PC-9 (cell line): ENCODE data around the gene CNNM2. TPM values are rescaled to one million over a fixed set of nuclear protein-coding genes. Genes with fewer than 3 reads are reported as not detected.

Source experiments
- BruUV-seq: library from RNA; stranded (reverse); fragments of 400-500 nt; replicated peaks from 2 replicates; lab custom pipeline; 2021; lab: Mats Ljungman, UMichigan
- CTCF ChIA-PET: fragments of 300-600 bp; sonication (Branson Sonifier 250); formaldehyde crosslinking; loops from one replicate; lab custom pipeline; 2022; ENCODE audit warnings: antibody characterized with exemption; lab: Charles Lee
- POLR2A ChIA-PET: fragments of 300-600 bp; sonication (Branson Sonifier 250); formaldehyde crosslinking; loops from one replicate; lab custom pipeline; 2022; ENCODE audit warnings: antibody characterized with exemption; ENCODE audit not compliant: unreplicated experiment; lab: Charles Lee
- DNase-seq, 2 experiments: peaks; one replicate each; pipeline versions ENCODE4 v3.0.0 to v3.0.0-alpha.2; 2015 to 2022; ENCODE audit warnings: mixed read lengths in 1 of 2
- H2AFZ ChIP-seq: fragments of 200-600 bp; sonication (generic); 2 replicates; pipeline ENCODE4 v1.8.1; 2017; ENCODE audit warnings: antibody characterized with exemption
- H3F3A ChIP-seq: fragments of 200-600 bp; sonication (generic); 2 replicates; pipeline ENCODE4 v1.8.1; 2017; ENCODE audit warnings: antibody characterized with exemption, mild to moderate bottlenecking, low read depth; ENCODE audit not compliant: insufficient read depth
- H3K27ac ChIP-seq: fragments of 200-600 bp; sonication (generic); 2 replicates; pipeline ENCODE4 v1.6.1; 2016; ENCODE audit warnings: mixed run types
- H3K27me3 ChIP-seq: fragments of 200-600 bp; sonication (generic); 2 replicates; pipeline ENCODE4 v1.6.1; 2016; ENCODE audit warnings: low read depth, mixed run types; ENCODE audit not compliant: insufficient read depth
- H3K36me3 ChIP-seq: fragments of 200-600 bp; sonication (generic); 2 replicates; pipeline ENCODE4 v1.6.1; 2016; ENCODE audit warnings: low read depth, mixed run types
- H3K4me1 ChIP-seq: fragments of 200-600 bp; sonication (generic); replicated peaks from 2 replicates; pipeline ENCODE4 v1.6.1; 2016; ENCODE audit warnings: mixed run types; ENCODE audit not compliant: insufficient read depth
- H3K4me2 ChIP-seq: fragments of 200-600 bp; sonication (generic); 2 replicates; pipeline ENCODE4 v1.6.1; 2017; ENCODE audit warnings: mixed run types
- H3K4me3 ChIP-seq: fragments of 200-600 bp; sonication (generic); 2 replicates; pipeline ENCODE4 v1.6.1; 2016; ENCODE audit warnings: mixed run types
- H3K79me2 ChIP-seq: fragments of 200-600 bp; sonication (generic); 2 replicates; pipeline ENCODE4 v1.6.1; 2017; ENCODE audit warnings: low read depth, mixed run types
- H3K9me2 ChIP-seq: fragments of 200-600 bp; sonication (generic); 2 replicates; pipeline ENCODE4 v1.8.1; 2017; ENCODE audit warnings: mild to moderate bottlenecking; ENCODE audit not compliant: insufficient read depth
- H3K9me3 ChIP-seq: fragments of 200-600 bp; sonication (generic); 2 replicates; pipeline ENCODE4 v1.8.1; 2016; ENCODE audit warnings: low read depth; ENCODE audit not compliant: insufficient read depth
- H4K20me1 ChIP-seq: fragments of 200-600 bp; sonication (generic); 2 replicates; pipeline ENCODE4 v1.8.1; 2017; ENCODE audit not compliant: insufficient read depth
- EZH2 ChIP-seq: fragments of 200-600 bp; sonication (generic); IDR thresholded peaks from 2 replicates; pipeline ENCODE4 v1.8.0; 2017; ENCODE audit warnings: antibody characterized with exemption, low read depth
- intact Hi-C: fragments of 100-400 bp; cut with micrococcal nuclease; formaldehyde crosslinking; loops from one replicate; pipeline ENCODE4 v1.10.0; 2022; ENCODE audit not compliant: unreplicated experiment
- total RNA-seq: library from RNA; stranded (reverse); gene quantifications from 2 replicates; pipeline ENCODE4 v1.2.3, GENCODE V29; 2021
- TF ChIP-seq, protein P1 (sequence below): fragments of 200-600 bp; sonication (generic); conservative IDR thresholded peaks from 2 replicates; pipeline ENCODE4 v1.6.1; 2017; ENCODE audit warnings: mixed run types, antibody characterized with exemption, mild to moderate bottlenecking, moderate library complexity

CNNM2 gene
- total RNA-seq, 1 experiment from 2014 or later, result 8.8 TPM

DNA sequence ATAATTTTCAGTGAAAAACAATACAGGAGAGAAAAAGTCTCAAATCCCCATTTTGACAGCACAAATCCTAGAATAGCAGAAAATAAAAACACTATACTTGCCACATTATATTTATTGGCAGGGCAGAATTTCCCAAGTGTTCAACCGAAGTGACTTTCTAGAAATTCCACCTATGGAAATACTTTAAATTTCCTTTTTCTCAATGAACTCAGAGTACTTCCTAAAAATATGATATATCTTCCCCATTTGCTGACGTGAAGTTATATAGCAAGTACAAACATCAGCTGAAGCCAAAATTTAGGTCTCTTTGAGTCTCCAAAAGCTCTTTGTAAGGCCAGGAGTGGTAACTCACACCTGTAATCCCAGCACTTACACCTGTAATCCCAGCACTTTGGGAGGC, 191.7 kb downstream of the CNNM2 start:
- H4K20me1 ChIP-seq, result peaks cover 4% of the 10 kb centered on the region; the same call in 1 of the 2 replicates
- 0 out of 2 replicates have a peak, but pooled peaks cover 7% of the 10 kb centered on the region for H3K4me1 ChIP-seq
- no peak for DNase-seq
- intact Hi-C loops, result loop anchor here (10.0 kb wide), 2 partner anchors 65 to 125 kb away; no protein-coding TSS in a partner anchor
- peaks cover 8% of the 10 kb centered on the region; the same call in 1 of the 2 replicates for H3K36me3 ChIP-seq
- no peak for TF ChIP-seq EZH2
- TF ChIP-seq, protein P1, sequence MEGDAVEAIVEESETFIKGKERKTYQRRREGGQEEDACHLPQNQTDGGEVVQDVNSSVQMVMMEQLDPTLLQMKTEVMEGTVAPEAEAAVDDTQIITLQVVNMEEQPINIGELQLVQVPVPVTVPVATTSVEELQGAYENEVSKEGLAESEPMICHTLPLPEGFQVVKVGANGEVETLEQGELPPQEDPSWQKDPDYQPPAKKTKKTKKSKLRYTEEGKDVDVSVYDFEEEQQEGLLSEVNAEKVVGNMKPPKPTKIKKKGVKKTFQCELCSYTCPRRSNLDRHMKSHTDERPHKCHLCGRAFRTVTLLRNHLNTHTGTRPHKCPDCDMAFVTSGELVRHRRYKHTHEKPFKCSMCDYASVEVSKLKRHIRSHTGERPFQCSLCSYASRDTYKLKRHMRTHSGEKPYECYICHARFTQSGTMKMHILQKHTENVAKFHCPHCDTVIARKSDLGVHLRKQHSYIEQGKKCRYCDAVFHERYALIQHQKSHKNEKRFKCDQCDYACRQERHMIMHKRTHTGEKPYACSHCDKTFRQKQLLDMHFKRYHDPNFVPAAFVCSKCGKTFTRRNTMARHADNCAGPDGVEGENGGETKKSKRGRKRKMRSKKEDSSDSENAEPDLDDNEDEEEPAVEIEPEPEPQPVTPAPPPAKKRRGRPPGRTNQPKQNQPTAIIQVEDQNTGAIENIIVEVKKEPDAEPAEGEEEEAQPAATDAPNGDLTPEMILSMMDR, result no peak
- no peak overlapping the region for H3K27ac ChIP-seq
- H3K79me2 ChIP-seq, result peaks cover 20% of the 10 kb centered on the region
- ChIA-PET CTCF (interaction anchor here (0.6 kb wide), 1 partner anchor 61 kb away, joined by 3 read pairs; no protein-coding TSS in a partner anchor), POLR2A (no interaction called here)
- no peak overlapping the region for H3K4me2 ChIP-seq
- no peaks in the 10 kb centered on the region for H3K9me2 ChIP-seq
- no peaks in the 10 kb centered on the region for H3K27me3 ChIP-seq
- peaks cover 22% of the 10 kb centered on the region; the same call in 1 of the 2 replicates for H3F3A ChIP-seq
- H3K9me3 ChIP-seq, result no peaks in the 10 kb centered on the region
- no peak overlapping the region for H3K4me3 ChIP-seq
- no TSS peak for BruUV-seq
- no peak overlapping the region for H2AFZ ChIP-seq

- Histone ChIP-seq H2AFZ (no peak overlapping the region), H3K27ac (no peak overlapping the region), H3K4me2 (no peak overlapping the region), H3K4me3 (no peak overlapping the region), H3K9me3 (no peaks in the 10 kb centered on the region), H3K79me2 (peaks cover 20% of the 10 kb centered on the region), H3K4me1 (0 out of 2 replicates have a peak, but pooled peaks cover 5% of the 10 kb centered on the region), H4K20me1 (peaks cover 4% of the 10 kb centered on the region; the same call in 1 of the 2 replicates), H3K27me3 (no peaks in the 10 kb centered on the region), H3K36me3 (peaks cover 12% of the 10 kb centered on the region; the same call in 1 of the 2 replicates), H3F3A (peaks cover 19% of the 10 kb centered on the region; the same call in 1 of the 2 replicates), H3K9me2 (no peaks in the 10 kb centered on the region)
- no peak for DNase-seq
- intact Hi-C loops, result loop anchor here (10.0 kb wide), 1 partner anchor 124 kb away; no protein-coding TSS in a partner anchor
- ChIA-PET POLR2A (no interaction called here), CTCF (no interaction called here)
- no TSS peak for BruUV-seq
- TF ChIP-seq, protein P1, result no peak
These were observed 192.3 kb downstream of the CNNM2 start for GRCh38 chr10:103110407-103110806.

GRCh38 chr10:103111031-103111917, 193.2 kb downstream of the CNNM2 start:
- Histone ChIP-seq H3K9me2 (no peaks in the 10 kb centered on the region), H4K20me1 (peaks cover 4% of the 10 kb centered on the region; the same call in 1 of the 2 replicates), H3K79me2 (peaks cover 20% of the 10 kb centered on the region), H3K9me3 (no peaks in the 10 kb centered on the region), H3K36me3 (peaks cover 8% of the 10 kb centered on the region; the same call in 1 of the 2 replicates), H3K4me1 (no peaks in the 10 kb centered on the region), H2AFZ (no peak overlapping the region), H3K27ac (no peak overlapping the region), H3K4me3 (no peak overlapping the region), H3K27me3 (no peaks in the 10 kb centered on the region), H3K4me2 (no peak overlapping the region), H3F3A (peaks cover 16% of the 10 kb centered on the region; the same call in 1 of the 2 replicates)
- POLR2A ChIA-PET, result no interaction called here
- no TSS peak for BruUV-seq
- CTCF ChIA-PET, result no interaction called here
- intact Hi-C loops, result loop anchor here (10.0 kb wide), 1 partner anchor 124 kb away; no protein-coding TSS in a partner anchor
- no peak for DNase-seq
- TF ChIP-seq, protein P1, result no peak
- TF ChIP-seq EZH2, result no peak
